NCI-H2196 treated with DMSO at 0.1 percent for 48 hours (cell line): ENCODE results near the gene RTP5.
"Not testable (repeated sequence)": the region's sequence is repeated elsewhere in the genome, so short reads cannot be mapped to it uniquely, and the experiment has no call there.

Source experiments
- DNase-seq: peaks from one replicate; lab custom pipeline; 2025; ENCODE audit not compliant: unreplicated experiment; lab: John Stamatoyannopoulos, UW

The RTP5 gene

GRCh38 chr2:241901500-241902351 is 32.2 kb downstream of the RTP5 start:
- DNase-seq = no peak

- DNase-seq = no peak
Observed at GRCh38 chr2:241902357-241902991, 32.9 kb downstream of the RTP5 start.

- no peak for DNase-seq
Observed at GRCh38 chr2:241903121-241904010, 33.8 kb downstream of the RTP5 start.

- DNase-seq = no peak
Observed at GRCh38 chr2:241904011-241904718, 34.6 kb downstream of the RTP5 start.

GRCh38 chr2:241904791-241905710 is 35.5 kb downstream of the RTP5 start:
- DNase-seq = no peak

GRCh38 chr2:241905716-241906377 is 36.3 kb downstream of the RTP5 start:
- no peak for DNase-seq

- not testable (repeated sequence) for DNase-seq
Observed at GRCh38 chr2:241906378-241906770, 36.8 kb downstream of the RTP5 start.

GRCh38 chr2:241906826-241907570 is 37.5 kb downstream of the RTP5 start:
- DNase-seq = no peak

- not testable (repeated sequence) for DNase-seq
Observed at GRCh38 chr2:241907831-241908230, 38.3 kb downstream of the RTP5 start.

- DNase-seq = no peak
Observed at GRCh38 chr2:241908686-241909420, 39.3 kb downstream of the RTP5 start.

GRCh38 chr2:241909769-241910168 is 40.2 kb downstream of the RTP5 start:
- DNase-seq = no peak

- no peak for DNase-seq
Observed at GRCh38 chr2:241910604-241911520, 41.3 kb downstream of the RTP5 start.

- no peak for DNase-seq
Observed at GRCh38 chr2:241911551-241911950, 42.0 kb downstream of the RTP5 start.

GRCh38 chr2:241912021-241912555 is 42.6 kb downstream of the RTP5 start:
- no peak for DNase-seq

- no peak for DNase-seq
Observed at GRCh38 chr2:241913703-241914102, 44.2 kb downstream of the RTP5 start.

- no peak for DNase-seq
Observed at GRCh38 chr2:241914542-241914941, 45.0 kb downstream of the RTP5 start.

- DNase-seq = not testable (repeated sequence)
Observed at GRCh38 chr2:241921631-241922030, 52.1 kb downstream of the RTP5 start.
